Brain microvascular endothelial cell (primary cell): ENCODE data around the gene MYOC.

ENCODE experiments used
- DNase-seq: peaks from one replicate; pipeline ENCODE4 v3.0.0-alpha.2; 2020
- H3K27ac ChIP-seq: fragments of 250-450 bp; sonication (Bioruptor Pico); 2 replicates; pipeline ENCODE4 v1.5.1; 2020; ENCODE audit warnings: mild to moderate bottlenecking, moderate library complexity
- H3K27me3 ChIP-seq: fragments of 250-450 bp; sonication (Bioruptor Pico); replicated peaks from 2 replicates; pipeline ENCODE4 v1.5.1; 2020; ENCODE audit warnings: mild to moderate bottlenecking
- H3K36me3 ChIP-seq: fragments of 250-450 bp; sonication (Bioruptor Pico); replicated peaks from 2 replicates; pipeline ENCODE4 v1.5.1; 2020; ENCODE audit warnings: mild to moderate bottlenecking
- H3K4me3 ChIP-seq: 2 replicates; pipeline ENCODE4 v1.5.1; 2011; ENCODE audit warnings: low read depth, mild to moderate bottlenecking, control low read depth, low read length, moderate library complexity
- CTCF ChIP-seq: IDR thresholded peaks from 2 replicates; pipeline ENCODE4 v1.5.1; 2011; ENCODE audit warnings: low read depth, mild to moderate bottlenecking, moderate library complexity, low read length, control low read depth, inconsistent platforms; ENCODE audit errors: missing control alignments
- in situ Hi-C: cut with HindIII; loops from 2 replicates; pipeline ENCODE4 v1.10.0; 2017; ENCODE audit warnings: low sequenced_read_pairs, low pct_ligation_motif_present

Gene MYOC

GRCh38 chr1:171643156-171643555, 9.3 kb downstream of the MYOC start:
- in situ Hi-C loops, result no loop called here
- no peak for TF ChIP-seq CTCF

GRCh38 chr1:171642197-171642596, 10.3 kb downstream of the MYOC start:
- in situ Hi-C loops, result no loop called here
- no peaks in the 10 kb centered on the region for H3K27me3 ChIP-seq
- no peak for DNase-seq
- H3K27ac ChIP-seq, result no peak overlapping the region
- TF ChIP-seq CTCF, result no peak
- no peaks in the 10 kb centered on the region for H3K36me3 ChIP-seq
- no peak overlapping the region for H3K4me3 ChIP-seq

More at GRCh38 chr1:171643156-171643555, 9.3 kb downstream of the MYOC start:
- H3K27ac ChIP-seq, result no peak overlapping the region
- no peaks in the 10 kb centered on the region for H3K36me3 ChIP-seq
- no peaks in the 10 kb centered on the region for H3K27me3 ChIP-seq
- DNase-seq, result no peak
- H3K4me3 ChIP-seq, result no peak overlapping the region

- no peaks in the 10 kb centered on the region for H3K36me3 ChIP-seq
- DNase-seq, result no peak
- H3K27me3 ChIP-seq, result no peaks in the 10 kb centered on the region
- in situ Hi-C loops, result no loop called here
- TF ChIP-seq CTCF, result no peak
- H3K4me3 ChIP-seq, result no peak overlapping the region
- no peak overlapping the region for H3K27ac ChIP-seq
Measured at GRCh38 chr1:171641076-171641864, 11.2 kb downstream of the MYOC start.

- DNase-seq, result no peak
- Histone ChIP-seq H3K27me3 (no peaks in the 10 kb centered on the region), H3K36me3 (no peaks in the 10 kb centered on the region), H3K27ac (no peak overlapping the region), H3K4me3 (no peak overlapping the region)
- no peak for TF ChIP-seq CTCF
- in situ Hi-C loops, result no loop called here
Measured at GRCh38 chr1:171640225-171640624, 12.3 kb downstream of the MYOC start.

GRCh38 chr1:171637928-171638576, 14.4 kb downstream of the MYOC start:
- no peaks in the 10 kb centered on the region for H3K36me3 ChIP-seq
- no peak for TF ChIP-seq CTCF
- in situ Hi-C loops, result no loop called here
- no peaks in the 10 kb centered on the region for H3K27me3 ChIP-seq
- DNase-seq, result no peak
- no peak overlapping the region for H3K4me3 ChIP-seq
- H3K27ac ChIP-seq, result no peak overlapping the region
